Measurements from ENCODE around the gene SRPRB.
"Not testable (repeated sequence)": the region's sequence is repeated elsewhere in the genome, so short reads cannot be mapped to it uniquely, and the experiment has no call there.

The SRPRB gene

DNA sequence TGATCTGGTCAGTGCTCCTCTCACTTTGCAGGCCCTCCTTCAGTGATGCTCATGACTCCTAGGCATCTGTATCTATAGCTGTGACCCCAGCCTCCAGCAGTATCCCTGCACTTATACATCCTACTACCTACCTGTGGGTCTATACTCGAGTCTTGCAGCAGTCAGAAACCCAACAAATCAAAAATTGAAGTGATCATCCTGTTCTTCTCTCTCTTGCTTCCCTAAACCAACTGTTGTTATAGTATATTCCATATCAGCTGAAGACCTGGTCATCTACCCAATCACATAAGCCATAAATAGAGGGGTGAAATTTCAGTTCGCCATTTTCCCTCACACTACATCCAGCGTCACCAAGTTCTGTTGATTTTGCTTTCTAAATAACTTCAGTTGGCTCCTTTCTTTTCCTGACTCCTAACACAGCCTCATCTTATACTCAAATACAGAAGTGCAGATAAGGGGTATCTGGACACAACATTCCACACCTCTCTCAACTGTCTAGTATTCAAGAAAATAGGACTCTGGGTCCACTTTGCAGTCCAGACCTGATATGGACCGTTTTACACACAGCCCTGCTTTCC is 25.9 kb upstream of the SRPRB start:
- no peak for DNase-seq

DNA sequence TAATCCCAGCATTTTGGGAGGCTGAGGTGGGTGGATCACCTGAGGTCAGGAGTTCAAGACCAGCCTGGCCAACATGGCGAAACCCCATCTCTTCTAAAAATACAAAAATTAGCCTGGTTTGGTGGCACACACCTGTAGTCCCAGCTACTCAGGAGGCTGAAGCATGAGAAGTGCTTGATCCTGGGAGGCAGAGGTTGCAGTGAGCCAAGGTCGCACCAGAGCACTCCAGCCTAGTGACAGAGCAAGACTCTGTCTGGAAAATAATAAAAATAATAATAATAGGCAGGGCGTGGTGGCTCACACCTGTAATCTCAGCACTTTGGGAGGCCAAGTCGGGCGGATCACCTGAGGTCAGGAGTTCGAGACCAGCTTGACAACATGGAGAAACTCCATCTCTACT is 24.9 kb upstream of the SRPRB start:
- DNase-seq, result not testable (repeated sequence)

DNA sequence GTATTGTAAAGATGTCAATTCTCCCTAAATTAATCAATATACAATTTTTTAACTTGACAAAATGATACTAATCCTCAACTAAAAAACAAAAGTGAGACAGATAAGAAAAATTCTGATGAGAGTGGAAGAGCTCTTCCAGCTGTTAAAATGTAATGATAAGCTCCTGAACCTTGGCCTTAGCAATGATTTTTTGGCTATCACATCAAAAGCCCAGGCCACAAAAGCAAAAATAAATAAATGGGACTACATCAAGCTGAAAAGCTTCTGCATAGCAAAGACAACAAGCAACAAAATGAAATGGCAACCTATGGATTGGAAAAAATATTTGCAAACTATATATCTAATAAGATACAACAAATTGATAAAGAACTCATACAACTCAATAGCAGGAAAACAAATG is 24.0 kb upstream of the SRPRB start:
- DNase-seq, result no peak

DNA sequence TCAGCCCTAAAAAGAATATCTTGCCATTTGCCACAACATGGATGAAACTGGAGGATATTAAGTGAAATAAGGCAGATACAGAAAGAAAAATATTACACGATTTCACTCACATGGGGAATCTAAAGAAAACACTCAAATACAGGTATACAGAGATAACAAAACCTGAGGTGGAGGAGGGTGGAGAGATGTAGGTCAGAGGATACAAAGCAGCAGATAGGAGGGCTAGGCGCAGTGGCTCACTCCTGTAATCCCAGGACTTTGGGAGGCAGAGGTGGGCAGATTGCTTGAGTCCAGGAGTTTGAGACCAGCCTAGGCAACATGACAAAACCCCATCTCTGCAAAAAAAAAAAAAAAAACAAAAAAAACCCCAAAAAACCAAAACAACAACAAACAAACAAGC is 23.2 kb upstream of the SRPRB start:
- no peak for DNase-seq

DNA sequence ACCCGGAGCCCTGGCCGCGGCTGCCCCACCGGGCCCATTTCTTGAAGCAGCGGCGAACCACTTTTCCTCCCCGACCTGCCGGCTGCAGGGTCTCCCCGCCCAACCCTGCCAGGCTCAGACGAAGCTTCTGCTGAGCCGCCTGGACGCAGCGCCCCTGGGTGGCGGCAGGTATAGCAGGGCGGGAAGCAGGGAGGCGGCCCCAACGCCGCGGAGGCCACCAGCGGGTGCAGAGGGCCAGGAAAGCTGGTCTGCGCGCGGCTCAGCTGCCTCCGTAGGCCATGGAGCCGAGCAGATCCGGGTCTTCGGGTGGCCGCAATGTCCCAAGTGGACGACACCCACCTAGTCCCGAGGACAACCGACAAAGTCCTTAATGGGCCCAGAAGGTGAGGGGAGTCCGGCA is 21.9 kb upstream of the SRPRB start:
- no peak for DNase-seq

DNA sequence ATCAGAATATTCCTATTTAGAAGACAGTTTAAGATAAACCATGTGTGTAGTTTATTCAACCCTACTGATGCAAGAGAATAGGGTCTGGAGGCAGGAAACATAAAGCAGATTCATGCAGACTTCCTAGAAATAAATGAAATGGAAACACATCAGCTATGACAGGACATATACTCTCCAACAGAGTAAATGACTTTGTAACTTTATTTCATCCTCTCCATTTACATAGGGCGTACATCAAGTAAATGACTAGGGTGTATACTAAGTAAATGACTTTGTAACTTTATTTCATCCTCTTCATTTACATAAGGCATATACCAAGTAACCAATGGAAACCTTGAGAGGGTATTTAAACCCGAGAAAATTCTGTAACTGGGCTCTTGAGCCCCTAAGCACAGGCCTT is 17.6 kb upstream of the SRPRB start:
- no peak for DNase-seq

DNA sequence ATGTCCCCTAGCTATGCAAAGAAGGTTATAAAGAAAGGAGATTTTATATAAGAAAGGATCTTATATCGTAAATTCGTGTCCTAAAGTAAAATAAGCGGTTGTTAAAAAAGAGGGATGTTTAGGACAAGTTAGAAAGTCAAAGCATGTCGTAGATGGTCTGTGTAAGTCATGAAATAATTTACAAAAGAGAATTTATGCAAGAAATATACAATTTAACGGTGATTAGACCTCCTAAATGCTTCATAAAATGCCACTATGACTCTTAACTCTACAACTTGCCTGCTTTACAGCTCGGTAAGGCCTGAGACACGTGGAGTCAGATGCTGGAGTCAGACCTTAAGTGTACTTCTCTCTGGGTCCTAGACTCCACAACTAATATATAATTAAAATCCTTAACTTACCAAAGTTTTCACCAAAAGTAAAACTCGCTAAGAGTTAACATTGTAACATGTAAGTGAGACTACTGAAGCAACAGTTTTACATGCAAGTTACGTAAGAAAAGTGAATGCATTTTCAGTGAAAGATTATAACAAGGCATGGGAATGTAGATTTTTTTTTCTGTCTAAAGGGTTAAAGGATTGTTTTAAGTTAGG is 13.3 kb upstream of the SRPRB start:
- DNase-seq, result no peak

DNA sequence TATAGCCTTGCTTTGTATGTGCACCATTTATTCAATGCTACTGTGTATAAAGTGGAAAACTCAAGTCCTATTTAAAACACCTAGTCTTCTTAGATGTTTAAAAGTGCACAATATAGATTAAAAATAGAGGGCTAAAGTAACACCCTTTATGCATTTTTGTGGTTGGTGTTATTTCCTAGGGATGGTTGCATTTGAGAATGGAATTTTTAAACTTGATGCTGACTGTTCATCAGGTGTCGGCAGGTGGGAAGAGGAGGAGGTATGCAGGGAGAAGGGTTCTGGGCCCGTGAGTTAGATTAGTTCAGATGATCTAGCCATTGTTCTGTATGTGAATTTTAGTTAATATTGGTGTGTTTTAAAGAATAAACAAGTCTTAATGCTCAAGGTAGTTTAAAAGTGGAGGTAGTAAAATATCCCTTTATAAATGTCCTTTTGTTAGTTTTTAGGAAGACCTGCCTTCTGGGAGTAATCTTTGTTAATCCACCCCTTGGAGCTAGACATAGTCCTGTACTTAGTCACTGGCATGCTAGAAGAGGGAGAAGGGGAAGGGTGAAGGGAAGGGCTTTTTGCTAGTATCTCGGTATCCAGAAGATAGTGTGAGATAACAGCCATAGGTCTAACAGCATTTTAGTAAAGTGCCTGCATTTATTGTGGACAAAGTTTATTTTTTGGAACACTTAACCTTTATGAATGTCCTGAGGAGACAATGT is 8.1 kb upstream of the SRPRB start:
- no peak for DNase-seq

DNA sequence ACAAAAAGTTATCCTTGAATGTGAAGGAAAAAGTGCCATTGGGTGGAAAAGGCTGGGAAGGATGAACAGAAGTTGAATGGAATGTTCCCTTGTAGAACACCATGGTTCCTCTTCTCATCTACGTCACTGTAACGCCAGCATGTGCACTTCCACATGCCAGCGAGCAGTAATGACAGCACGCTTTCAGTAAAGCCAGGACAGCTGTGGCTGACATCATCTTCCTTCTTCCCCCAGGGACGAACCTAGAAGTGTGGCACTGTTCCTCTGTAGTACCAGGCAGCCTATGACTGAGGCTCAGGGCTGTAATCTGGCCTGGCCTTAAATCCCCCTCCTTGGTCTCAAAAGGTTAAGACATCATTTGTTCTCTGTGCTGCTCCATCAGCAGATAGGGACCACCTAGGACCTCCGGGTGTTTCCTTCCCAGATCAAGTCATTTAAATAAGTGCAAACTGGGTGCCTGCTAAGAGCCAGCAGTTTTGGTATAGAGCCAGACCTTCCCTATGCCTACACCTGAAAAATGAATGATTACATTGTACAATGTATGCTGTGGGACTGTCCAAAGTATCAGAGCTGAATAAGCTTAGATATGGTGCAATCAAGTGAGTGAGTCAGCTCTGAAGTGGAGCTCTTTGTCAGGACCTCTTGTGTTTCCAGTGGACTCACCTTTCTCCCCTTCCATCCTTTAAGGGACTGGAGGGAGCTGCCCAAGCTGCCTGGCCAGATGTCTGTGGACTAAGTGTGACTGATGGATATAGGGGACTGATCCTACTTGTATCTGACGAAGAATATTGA is 5.6 kb upstream of the SRPRB start:
- DNase-seq, result no peak

DNA sequence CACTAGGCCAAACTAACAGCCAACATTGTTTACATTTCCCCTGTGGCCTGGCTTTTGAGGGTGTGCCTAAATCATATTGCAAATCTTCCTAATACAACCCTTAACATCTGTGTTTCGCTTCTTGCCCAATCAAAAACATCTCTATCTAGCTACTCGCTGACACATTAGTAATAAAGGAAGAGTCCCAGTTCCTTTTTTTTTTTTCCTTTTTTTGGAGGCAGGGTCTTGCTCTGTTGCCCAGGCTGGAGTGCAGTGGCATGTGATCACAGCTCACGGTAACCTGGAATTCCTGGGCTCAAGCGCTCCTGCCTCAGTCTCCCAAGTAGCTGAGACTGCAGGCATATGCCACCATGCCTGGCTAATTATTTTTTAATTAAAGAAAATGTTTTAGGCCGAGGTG is 2.1 kb upstream of the SRPRB start:
- no peak for DNase-seq

DNA sequence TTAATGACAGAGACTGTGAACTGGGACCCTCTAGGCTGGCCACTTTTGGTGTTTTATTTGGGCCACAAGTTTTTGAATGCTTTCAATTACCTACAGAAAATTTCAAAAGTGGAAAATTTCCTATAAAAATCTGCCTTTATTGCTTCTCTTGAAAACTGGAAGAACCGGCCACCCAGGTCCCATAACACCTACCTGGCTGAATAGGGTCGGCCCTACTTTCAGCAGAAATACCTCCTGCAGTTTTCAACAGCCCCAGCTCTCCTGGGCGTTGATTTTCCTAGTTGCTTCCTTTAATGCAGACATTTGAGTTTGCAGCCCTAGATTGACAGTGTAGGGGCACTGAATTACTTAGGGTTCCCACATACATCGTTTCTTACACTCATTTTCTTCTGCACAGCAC is 719 bp upstream of the SRPRB start:
- DNase-seq, result no peak

DNA sequence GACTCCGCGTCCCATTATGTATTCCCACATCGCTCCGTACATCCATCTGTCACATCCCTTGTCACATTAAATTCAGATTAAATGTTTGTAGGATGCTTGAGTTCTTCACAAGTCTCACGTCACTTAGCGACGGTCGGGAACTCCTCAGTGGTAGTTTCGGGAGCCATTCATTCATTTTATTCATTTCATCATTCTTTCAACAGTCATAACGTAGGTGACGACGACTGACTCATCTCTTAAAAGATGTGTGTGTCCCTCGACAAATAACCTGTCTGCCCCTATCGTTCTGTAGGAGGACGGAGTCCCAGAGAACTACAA is 272 bp upstream of the SRPRB start:
- DNase-seq, result no peak

DNA sequence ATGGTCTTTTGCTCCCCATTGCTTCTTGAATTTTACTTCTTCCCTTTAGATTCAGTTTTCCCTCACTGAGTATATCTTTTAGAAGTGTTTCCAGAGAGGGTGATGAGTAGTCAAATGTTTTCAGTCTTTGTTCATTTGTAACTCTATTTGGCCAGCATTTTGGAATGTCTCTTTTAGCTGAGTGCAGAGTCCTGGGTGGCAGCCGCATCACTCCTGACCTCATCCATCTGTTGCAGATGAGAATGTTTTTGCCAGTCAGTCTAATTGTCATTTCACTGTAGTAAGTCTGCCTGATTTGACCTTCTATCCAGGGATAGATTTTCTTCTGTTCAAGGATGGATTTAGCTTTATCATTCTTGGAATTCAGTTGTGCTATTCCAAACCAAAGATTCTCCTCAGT is 7.3 kb downstream of the SRPRB start:
- no peak for DNase-seq

DNA sequence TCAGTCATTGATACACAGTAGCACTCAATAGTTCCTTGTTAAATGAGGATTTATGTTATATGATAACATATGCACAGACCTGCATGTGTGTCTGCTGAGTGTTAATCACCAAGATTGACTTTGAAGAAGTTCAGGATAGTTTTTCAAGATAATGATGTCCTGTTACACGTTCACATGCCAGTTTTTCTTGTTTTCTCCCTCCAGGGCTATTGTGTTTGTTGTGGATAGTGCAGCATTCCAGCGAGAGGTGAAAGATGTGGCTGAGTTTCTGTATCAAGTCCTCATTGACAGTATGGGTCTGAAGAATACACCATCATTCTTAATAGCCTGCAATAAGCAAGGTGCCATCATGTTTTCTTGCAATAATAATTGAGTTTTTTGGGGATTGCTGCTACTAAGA is 9.8 kb downstream of the SRPRB start:
- DNase-seq, result no peak

DNA sequence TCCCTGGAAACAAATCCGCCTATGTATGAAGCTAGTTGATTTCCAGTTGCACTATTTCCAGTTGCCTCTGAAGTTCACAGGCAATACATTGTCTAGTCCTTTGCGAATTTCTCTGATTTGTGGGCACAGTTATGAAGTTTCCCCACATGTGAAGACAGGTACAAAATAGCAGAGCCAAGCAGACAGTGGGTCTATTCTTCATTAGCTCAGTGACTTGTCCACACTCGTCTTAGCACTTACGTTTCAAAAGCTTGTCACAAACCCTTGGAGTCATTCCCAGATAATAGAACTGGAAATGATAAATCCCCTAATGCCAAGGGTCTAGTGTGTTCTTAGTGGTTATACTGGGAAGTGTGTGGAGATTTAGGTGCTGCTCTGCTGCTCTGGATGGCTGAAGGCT is 14.5 kb downstream of the SRPRB start:
- DNase-seq, result no peak

DNA sequence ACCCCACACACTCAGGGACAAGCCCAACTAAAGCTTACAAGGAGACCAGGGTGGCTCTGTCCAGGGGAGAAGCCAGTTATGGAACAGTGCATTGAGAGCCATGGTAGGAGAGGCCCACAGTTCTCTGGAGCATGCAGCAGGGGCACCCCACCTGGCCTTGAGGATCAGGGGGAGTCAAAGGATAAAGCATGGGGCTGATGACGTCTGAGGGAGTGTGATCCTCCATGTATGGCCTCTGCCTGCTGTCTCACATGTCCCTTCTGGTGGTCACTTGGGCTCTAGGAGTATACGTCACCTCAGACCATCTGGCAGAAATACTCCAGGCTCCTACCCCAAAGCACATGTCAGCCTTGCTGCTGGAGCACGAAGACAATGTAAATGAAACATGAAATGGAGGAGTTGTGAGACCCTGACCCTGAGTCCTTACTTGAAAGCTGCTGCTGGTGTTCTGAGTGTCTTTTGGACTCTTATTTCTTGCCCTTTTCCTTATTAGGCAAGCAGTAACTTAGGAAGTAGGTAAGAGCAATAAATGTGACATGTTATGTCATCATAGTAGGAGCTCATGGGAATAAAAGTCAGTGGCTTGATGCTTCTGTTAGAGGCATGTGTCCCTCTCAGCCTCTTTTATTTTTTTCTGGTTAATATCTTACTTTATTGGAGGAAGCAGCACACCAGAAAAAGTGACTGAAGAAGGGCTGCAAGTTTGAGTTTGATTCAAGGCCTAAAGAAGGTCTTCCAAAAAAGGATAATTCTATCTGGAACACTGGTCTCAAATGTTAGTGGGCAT is 15.5 kb downstream of the SRPRB start:
- no peak for DNase-seq

DNA sequence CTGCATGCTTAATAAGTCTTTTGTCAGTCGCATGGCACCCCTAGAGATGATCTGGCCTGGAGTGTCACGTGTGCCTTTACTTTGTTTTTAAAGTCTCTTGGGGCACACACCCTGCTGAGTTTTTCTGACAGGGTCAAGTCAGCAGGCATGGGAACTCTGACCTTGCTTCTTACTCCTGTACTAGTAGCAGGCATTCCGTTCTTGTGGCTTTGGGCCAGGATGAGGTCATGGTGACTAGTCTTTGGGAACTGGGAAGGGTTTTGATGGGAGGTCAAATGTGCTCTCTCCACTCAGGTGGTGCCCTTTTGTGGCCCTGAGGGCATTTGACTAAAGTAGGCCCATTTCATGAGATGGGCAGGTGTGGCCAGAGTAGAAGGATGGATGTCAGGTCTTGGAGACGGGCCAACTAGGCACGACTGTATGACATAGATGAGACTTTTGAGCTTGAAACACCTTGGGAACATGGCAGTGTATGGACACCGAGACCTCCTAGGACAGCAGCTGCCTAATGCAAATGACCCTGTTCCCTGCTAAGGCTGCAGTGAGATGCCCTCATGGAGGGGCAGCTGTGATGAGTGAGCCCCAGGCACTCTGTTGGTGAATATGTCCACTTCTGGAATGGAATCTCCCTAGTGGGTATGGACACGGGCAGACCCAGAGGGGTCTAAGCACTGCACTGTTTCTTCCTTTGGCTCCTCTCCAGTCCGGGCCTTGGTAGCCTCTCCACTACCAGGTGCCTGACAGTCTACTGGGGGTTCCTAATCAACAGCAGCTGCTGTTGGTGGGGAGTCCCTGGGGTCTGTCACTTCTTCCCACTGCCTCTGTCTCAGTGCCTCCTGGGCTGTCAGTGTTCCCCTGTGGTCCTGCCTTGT is 16.4 kb downstream of the SRPRB start:
- DNase-seq, result peak; percentile 68

DNA sequence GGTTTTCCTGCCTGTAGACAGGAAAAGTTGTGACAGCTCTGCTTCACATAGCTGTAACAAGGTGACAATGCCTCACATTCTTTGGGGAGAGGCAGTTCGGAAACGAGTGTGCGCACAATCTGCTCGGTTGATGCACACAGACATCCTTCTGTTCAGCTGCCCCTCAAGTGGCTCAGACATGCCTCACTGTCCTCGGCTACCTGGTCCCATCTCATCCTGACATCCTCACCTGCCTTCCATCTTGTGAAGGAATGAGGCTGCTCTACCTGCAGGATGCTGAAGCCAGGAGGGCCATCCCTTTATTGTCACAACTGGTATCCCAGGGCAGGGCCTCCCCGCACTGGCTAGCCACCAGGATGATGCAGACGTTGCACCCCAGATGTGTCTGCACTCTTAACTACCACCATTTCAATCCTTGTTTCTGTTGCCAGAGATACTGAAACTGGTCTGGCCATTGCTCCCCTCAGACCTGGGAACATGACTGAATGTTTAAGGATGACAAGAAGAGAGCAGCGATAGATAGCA is 19.4 kb downstream of the SRPRB start:
- DNase-seq, result no peak

DNA sequence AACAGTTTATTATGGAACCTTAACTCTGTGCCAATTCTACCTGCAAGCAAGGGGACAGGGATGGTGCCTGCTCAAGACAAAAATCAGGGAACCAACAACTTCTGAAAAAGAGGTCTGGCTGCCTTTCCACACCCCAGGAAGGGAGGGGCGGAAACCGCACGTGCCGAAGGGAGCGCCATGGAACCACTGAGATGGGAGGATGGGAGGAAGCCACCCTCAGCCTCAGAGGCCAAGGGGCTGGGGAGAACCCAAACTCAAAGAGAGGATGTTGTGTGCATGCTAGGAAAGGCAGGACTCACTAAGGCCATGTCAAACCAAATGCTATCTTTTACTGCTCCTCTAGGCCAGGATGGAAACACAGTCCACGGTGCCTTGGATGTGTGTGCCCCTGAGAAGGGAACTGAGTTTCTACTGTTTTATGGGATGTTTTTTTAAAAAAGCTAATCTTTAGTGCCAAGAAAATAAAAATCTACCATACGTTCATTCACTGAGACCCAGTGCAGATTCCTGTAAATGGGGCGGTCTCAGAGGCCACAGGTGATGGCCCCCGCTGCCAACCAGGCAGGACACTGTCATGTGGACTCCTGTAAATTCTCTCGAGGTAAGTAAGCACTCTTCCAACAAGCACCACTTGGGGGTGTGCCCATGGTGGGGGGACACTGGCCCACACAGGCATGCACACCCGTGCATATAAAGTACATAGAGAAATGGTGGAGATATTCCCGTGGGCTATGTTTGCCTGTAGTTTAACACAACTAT is 20.5 kb downstream of the SRPRB start:
- DNase-seq, result no peak

DNA sequence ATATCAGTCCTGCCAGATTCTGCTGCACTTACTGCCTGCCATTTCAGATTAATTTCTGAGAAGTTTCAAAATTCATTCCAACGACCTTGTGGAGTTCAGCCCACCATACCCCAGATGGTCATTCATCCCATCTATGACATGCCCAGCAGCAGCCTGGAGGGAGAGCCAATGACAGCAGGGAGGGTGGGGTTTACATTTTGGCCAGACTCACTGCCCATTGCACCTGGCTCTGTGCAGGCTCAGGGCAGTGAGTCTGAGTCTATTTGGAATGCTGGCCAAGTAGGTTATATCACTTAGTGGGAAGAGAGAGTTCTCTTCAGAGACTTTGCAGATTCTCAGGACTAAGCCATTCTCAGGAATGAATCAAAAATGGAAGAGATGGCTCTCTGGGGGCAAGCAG is 21.5 kb downstream of the SRPRB start:
- DNase-seq, result no peak

DNA sequence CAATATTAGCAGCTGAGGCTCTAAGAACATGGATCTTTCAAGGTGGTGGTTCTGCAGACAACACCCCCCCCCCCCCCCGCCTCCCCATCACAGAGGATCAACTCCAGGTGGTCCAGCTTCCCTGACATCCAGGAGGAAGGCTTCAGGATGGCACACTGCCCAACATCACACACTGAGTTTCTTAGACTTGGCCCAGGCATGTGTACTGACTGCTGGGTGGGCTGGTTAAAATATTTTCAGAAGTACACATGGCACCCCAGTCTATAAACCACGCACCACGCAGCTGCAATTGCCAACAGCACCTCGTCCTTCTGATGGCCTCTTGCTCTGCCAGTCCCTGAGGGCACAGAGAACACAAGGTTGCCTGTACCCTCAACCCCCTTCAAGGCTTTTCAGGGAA is 22.1 kb downstream of the SRPRB start:
- DNase-seq, result no peak
